Tongue (tissue), 1 donor: ENCODE data around the gene SRP14. TPM values are rescaled to one million over a fixed set of nuclear protein-coding genes. Genes with fewer than 3 reads are reported as not detected.

ENCODE experiments used
- total RNA-seq: library from RNA; depleted of rRNA; stranded (reverse); fragments of >200 nt; gene quantifications from one replicate; pipeline ENCODE4 v1.2.3, GENCODE V29; 2014

SRP14 gene
- total RNA-seq, 1 donor from 2014 or later, result 180 TPM

Other genes starting within 250 kb of the SRP14 start
- 4.1 TPM for gene GPR176, start 118.9 kb downstream of the SRP14 start, total RNA-seq
- 34.2 TPM for gene EIF2AK4, start 105.1 kb downstream of the SRP14 start, total RNA-seq
- 20.1 TPM for gene BMF, start 69.7 kb upstream of the SRP14 start, total RNA-seq
- gene BUB1B, start 121.9 kb upstream of the SRP14 start, total RNA-seq, result 26.4 TPM
- 2.5 TPM for gene PAK6, start 199.9 kb upstream of the SRP14 start, total RNA-seq
- gene ANKRD63, start 243.9 kb upstream of the SRP14 start, total RNA-seq, result 2.4 TPM